Measurements from ENCODE around the gene MYO16.

GRCh38 chr13:108610507-108610906 lies 18.9 kb upstream of the MYO16 start:
- TF ChIP-seq CTCF (IDR thresholded peaks at IDR 0.05) (no peak), EP300 (IDR thresholded peaks at IDR 0.05) (no peak)

Measured in tibial nerve (tissue), 4 donors.